ENCODE measurements around the gene RAB13. TPM values are rescaled to one million over a fixed set of nuclear protein-coding genes. Genes with fewer than 3 reads are reported as not detected.
A peak's percentile ranks its signal among the peaks of the same experiment; 100 is the strongest.

The RAB13 gene
- polyA plus RNA-seq, 4 donors: 155 to 169 (median 160) TPM

GRCh38 chr1:153958111-153958960 lies 27.8 kb downstream of the RAB13 start, which contains the start of gene CRTC2:
Gene CRTC2, minus strand, starts transcription at chr1:153958612. Its CDS starts 115 bp downstream, at chr1:153958497.
- peak; percentile 91 to 98 (median 96) for DNase-seq (ENCODE audit: low read depth in 4 of 4, low spot score in 3 of 4)

DNA sequence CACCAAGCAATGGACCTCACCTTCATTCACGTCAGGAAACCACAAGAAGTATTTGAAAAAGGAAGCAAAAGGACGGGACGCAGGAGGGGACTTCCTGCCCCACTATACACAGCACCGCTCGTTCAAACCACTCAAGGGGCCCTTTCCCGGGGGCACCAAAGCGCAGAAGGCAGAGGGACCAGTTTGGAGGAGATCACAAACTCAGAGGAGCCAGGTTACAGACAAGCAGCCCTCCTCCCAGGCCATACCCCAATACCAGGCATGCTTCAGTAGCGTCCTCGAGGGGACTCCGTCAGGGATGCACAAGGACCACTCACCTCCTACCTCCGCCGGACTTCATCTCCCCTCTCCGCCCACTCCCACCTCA lies 28.4 kb downstream of the RAB13 start:
- DNase-seq (ENCODE audit: low read depth in 4 of 4, low spot score in 3 of 4): no peak

- DNase-seq (ENCODE audit: low read depth in 4 of 4, low spot score in 3 of 4): no peak
Observed at GRCh38 chr1:153956997-153957715, 29.0 kb downstream of the RAB13 start.

GRCh38 chr1:153954826-153955225 lies 31.3 kb downstream of the RAB13 start:
- DNase-seq (ENCODE audit: low read depth in 4 of 4, low spot score in 3 of 4): no peak

- no peak for DNase-seq (ENCODE audit: low read depth in 4 of 4, low spot score in 3 of 4)
Observed at GRCh38 chr1:153953859-153954365, 32.2 kb downstream of the RAB13 start.

- no peak for DNase-seq (ENCODE audit: low read depth in 4 of 4, low spot score in 3 of 4)
Observed at GRCh38 chr1:153951801-153952200, 34.3 kb downstream of the RAB13 start.

GRCh38 chr1:153951183-153951582 lies 35.0 kb downstream of the RAB13 start:
- no peak for DNase-seq (ENCODE audit: low read depth in 4 of 4, low spot score in 3 of 4)

DNA sequence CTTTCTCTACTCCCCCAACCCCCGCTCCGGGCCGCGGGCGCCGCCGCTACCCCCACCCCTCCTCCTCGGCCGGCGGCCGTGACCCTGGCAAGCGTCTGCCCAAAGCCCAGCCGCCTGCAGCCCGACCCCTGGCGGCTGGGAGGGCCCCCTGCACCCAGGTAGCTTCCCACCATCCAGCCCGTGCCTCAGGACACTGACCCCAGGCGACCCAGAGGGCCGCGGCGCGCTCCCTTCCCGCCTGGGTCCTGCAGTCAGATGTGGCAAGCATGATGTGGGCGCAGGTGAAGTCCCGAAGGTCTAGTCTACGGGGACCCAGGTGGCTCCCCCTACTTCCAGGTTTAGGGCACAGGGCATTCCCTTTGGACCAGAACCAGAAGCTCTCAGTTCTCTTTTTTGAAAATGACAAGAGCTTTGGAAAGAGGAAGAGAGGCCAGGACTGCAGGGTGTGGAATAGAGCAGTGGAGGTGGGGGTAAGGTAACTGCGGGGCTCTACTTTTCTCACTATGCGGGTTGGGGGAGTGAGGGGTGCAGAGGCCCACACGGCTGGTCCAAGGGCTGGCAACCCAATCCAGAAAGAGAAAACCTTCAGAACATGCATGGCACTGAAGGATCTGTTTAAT lies 39.4 kb downstream of the RAB13 start, which contains the start of gene DENND4B:
Gene DENND4B, minus strand, starts transcription at position 97 of the 620 bp plus-strand sequence. CDS start 2,344 bp downstream, outside the sequence.
- DNase-seq (ENCODE audit: low read depth in 4 of 4, low spot score in 3 of 4): peak in 1 of 4 donors; percentile 65

DNA sequence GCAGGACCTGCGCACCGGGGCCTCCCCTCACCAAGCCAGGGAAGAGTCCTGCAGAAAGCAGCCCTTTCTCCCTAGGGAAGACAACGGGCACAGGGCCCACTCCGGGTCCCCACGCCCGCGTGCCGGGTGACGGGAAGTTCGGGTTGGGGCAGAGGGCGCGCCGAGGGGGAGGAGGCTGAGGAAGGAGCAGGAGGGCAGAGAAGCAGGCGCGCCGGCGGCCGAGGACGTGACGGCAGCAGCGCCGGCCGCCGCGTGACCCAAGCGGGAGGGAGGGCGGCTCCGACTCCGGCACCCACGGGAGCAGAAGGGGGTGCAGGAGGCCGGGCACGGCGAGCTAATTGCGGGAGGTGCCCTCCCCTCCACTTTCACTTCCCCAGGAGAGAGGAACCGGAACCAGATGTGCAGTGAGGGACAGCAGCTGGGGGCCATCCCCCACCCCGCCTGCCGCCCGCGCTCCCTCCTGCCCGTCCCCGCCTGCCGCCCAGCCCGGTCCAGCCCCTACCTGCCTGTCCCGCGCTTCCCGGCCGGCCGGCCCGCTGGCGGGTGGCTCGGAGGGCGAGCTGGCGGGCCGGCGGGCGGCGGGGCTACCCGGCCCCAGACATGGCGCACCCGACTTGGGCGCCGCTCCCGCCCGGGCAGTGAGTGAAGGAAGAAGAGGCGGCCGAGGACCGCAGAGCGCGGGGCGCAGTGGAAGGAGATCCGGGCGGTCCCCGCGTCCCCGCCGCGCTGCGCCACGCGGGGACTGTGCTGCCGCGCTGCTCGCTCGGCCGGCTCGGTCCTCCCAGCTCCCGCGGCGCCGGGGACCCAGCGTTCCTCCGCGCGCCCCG lies 40.1 kb downstream of the RAB13 start:
- peak in 1 of 4 donors; percentile 44 for DNase-seq (ENCODE audit: low read depth in 4 of 4, low spot score in 3 of 4)

DNA sequence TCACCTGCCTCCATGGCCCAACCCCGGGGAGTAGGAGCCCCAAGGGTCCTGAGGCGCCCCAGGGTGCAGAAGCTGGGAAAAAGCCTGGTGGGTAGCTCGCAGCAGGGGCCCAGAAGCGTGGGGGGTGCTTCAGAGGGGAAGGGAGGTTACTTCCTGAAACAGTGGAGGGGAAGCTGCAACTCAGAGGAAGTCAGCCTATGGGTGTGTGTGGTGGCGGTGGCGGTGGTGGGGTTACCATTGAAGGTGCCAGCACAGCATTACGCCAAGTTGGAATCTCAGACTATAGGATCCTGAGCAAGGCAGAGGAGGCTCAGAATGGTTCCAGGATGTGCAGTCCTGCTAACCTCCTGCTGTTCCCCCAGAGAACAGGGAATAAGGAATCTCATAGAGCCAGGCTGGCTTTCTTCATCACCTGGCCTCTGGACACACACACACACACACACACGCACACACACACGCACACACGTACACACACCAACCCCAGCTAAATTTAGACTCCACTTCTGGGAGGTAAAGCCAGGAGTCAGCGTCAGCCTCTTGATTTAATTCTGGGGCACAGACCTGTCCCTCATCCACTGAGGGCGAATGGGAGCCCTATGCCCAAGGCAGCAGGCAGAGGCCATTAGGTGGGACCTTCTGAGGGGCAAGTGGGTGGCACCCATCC lies 40.9 kb downstream of the RAB13 start:
- no peak for DNase-seq (ENCODE audit: low read depth in 4 of 4, low spot score in 3 of 4)

GRCh38 chr1:153944827-153945117 lies 41.4 kb downstream of the RAB13 start:
- DNase-seq (ENCODE audit: low read depth in 4 of 4, low spot score in 3 of 4): no peak

DNA sequence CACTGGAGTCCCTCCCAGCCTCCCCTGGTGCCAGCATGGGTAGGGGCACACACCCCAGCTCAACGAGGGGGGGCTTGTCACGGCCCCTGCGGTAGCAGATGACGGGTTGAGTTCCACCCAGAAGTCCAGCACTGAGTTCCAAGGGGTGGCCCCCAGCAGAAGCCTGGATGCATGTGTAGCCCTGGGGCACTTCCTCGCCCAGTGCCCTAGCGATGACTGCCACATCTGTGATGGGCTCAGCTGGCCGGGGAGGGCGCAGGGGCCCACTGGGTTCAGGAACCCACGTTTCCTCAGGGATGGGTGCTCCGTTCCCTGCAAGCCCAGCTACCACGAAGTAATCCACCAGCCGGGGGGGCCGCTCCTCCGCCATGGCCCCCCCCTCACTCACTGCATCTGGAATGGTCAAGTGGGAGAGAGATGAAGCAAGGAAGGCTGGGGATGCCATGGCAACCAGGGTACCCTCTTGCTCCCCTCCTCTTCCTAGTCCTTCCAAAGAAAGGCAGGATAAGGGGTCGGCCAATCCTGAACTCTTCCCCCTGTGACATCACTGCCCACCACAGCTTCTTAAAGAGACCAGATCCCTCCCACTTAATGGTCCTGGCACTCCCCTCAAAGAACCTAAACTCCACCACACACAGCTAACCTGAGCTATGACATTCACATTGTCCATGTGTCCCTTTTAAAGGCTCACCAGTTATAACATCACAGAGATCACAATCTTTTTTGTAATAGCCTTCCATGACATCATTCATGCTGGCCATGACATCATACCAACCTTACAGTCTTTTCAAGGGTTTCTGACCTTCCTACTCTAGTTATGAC lies 41.9 kb downstream of the RAB13 start:
- no peak for DNase-seq (ENCODE audit: low read depth in 4 of 4, low spot score in 3 of 4)

DNA sequence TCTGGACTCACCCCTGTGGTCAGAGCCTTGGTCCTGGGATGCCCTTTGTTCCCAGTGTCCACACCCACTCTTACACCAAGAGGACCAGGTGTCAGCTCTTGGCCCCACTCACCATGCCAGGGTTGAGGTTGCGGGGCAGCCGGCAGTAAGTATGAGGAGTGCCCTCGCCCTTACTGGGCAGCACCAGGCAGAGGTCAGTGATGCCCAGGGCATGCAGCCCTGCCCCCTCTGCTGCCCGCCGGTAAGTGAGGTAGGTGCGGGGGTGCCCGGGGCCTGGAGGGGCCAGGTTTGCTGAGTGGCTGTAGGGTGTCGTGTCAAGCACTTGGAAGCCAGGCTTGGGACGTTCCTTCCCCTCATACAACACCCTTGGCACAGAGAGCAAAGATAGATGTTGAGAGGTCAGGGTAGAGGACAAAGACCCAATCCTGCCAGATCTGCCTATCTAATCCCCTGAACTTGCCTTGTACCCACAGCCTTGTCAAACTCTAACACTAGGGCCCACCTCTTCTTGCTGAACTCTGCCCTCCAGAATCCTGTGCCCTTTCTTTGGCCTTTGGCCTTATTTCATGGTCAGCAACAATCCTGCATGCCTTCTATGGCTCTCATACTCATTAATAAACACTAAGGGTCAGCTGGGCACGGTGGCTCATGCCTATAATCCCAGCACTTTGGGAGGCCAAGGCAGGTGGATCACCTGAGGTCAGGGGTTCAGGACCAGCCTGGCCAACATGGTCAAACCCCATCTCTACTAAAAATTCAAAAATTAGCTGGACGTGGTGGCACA lies 43.2 kb downstream of the RAB13 start:
- DNase-seq (ENCODE audit: low read depth in 4 of 4, low spot score in 3 of 4): no peak

DNA sequence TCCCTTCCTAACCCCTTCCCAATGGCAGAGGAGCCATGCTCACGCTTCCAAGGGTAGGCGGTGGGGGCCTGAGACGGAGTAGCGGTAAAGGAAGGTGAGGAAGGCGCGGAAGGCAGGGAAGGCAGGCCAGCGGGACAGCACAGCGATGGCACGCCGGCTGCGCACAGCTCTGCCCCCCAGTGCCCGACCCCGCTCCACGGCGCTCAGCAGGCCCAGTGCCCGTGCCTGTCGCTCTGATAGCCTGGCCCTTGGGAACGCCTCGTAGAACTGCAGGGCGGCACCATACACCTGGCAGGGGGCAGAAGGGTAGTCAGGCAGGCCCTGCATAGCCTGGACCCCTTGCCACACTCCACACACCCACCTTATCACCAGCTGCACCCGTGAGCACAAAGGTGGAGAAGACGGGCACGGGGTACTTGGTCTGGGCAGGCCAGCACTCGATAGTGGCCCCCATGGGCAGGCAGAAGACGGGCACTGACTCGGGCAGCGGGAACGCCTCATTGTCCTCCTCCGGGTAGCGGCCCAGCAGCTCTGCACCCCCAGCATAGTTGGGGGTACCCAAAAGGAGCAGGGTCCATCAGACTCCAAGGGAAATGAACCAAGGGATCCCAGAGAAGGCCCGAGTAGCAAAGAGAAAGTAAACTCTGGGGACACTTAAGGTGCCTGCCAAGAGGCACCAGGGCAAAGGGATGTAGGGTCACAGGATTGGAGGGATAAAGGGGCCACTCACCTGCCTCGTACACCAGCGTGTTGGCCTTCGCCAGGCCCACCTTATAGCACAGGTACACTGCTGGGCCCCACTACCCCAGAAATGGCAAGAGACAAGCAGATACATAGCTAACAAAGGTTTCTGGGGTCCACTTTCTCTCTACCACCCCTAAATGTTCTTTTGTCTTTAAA lies 44.1 kb downstream of the RAB13 start:
- no peak for DNase-seq (ENCODE audit: low read depth in 4 of 4, low spot score in 3 of 4)

GRCh38 chr1:153940756-153941155 lies 45.4 kb downstream of the RAB13 start:
- DNase-seq (ENCODE audit: low read depth in 4 of 4, low spot score in 3 of 4): no peak

DNA sequence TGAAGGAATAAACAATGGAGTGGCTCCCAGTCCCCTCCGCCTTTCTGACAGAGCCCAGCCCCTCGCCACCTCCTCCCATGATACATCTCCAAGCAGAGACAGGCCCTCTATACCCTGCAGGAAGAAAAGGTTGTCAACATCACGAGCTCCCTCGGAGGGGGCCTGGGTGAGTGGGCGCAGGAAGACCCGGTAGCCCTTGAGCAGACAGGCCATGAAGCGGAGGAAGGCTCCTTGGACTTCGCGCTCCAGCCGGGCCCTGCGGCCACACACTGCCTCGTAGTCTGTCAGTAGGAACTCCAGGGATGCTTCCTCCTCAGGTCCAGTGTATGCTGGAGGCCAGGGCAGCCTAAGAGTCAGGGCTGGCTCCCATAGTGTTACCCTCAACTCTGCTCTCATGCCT lies 46.7 kb downstream of the RAB13 start:
- DNase-seq (ENCODE audit: low read depth in 4 of 4, low spot score in 3 of 4): no peak

DNA sequence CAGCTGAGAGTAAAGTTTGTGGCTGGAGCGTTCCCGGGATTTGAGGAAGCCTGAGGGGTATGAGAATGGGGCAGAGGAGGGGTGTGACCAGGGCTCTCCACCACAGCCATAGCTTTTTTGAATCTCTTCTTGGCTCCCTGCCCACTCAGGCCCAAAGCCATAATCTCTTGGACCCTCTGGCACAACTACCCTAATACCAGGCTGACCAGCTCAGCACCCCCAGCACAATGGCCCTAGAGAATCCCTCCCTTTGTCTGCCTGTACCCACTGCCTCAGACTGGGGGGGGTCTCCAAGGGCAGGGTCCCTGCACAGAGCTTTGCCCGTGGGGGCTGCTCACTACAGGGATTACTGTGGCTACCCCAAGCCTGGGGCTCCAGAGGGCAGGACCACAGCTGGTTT lies 47.1 kb downstream of the RAB13 start:
- no peak for DNase-seq (ENCODE audit: low read depth in 4 of 4, low spot score in 3 of 4)
